ENCODE measurements around the gene ZNF280D.

DNA sequence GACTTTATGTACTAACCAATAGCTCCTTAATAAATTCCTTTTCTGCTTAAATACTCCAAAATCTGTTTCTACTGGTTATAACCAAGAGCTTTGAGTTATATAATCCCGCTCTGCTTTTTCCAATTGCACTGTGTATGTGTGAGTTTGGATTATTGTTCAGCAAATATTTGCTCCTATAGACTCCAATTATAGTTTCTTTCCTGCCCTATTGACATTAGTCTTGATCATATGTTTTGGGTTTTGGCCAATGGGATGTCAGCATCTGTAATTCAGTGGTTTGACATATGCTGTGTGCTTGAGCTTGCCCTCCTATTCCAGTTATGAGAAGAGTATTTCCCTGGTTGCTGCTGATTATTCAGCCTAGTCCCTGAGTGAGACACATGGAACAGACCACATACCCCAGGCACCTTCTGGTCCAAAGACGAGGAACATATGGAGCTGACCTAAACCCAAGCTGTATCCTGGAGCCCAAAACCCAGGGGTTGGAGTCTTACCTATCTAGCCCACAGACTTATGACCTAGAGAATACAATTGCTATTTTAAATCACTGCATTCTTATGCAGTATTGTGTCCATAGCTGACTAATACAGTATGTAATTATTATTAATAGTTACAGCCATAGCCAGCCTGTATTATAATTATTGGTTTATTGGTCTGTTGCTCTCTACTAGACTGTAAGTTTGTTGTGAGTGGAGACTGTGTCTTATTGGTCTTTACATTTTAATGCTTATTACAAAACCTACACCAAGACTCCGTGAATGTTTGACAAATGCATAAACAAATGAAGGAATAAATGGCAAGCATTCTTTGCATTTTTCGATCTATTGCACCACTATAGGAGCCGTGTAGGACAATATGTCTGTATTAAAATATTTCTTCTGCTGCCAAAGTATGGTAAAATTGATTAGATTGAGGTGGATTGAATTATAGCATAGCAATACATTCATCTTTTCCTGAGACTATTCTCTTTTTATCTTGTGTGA lies 11.7 kb upstream of the ZNF280D start:
- no peak for TF ChIP-seq POLR2A (IDR thresholded peaks at IDR 0.05)
- TF ChIP-seq, protein P1, sequence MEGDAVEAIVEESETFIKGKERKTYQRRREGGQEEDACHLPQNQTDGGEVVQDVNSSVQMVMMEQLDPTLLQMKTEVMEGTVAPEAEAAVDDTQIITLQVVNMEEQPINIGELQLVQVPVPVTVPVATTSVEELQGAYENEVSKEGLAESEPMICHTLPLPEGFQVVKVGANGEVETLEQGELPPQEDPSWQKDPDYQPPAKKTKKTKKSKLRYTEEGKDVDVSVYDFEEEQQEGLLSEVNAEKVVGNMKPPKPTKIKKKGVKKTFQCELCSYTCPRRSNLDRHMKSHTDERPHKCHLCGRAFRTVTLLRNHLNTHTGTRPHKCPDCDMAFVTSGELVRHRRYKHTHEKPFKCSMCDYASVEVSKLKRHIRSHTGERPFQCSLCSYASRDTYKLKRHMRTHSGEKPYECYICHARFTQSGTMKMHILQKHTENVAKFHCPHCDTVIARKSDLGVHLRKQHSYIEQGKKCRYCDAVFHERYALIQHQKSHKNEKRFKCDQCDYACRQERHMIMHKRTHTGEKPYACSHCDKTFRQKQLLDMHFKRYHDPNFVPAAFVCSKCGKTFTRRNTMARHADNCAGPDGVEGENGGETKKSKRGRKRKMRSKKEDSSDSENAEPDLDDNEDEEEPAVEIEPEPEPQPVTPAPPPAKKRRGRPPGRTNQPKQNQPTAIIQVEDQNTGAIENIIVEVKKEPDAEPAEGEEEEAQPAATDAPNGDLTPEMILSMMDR (IDR thresholded peaks at IDR 0.05) = no peak
- no peak for TF ChIP-seq EP300 (IDR thresholded peaks at IDR 0.05; ENCODE audit: low read depth)

Measured in transverse colon (tissue), 3 donors.